Measurements from ENCODE around the gene KCNH4.
"Not testable (repeated sequence)": the region's sequence is repeated elsewhere in the genome, so short reads cannot be mapped to it uniquely, and the experiment has no call there.

Gene KCNH4

DNA sequence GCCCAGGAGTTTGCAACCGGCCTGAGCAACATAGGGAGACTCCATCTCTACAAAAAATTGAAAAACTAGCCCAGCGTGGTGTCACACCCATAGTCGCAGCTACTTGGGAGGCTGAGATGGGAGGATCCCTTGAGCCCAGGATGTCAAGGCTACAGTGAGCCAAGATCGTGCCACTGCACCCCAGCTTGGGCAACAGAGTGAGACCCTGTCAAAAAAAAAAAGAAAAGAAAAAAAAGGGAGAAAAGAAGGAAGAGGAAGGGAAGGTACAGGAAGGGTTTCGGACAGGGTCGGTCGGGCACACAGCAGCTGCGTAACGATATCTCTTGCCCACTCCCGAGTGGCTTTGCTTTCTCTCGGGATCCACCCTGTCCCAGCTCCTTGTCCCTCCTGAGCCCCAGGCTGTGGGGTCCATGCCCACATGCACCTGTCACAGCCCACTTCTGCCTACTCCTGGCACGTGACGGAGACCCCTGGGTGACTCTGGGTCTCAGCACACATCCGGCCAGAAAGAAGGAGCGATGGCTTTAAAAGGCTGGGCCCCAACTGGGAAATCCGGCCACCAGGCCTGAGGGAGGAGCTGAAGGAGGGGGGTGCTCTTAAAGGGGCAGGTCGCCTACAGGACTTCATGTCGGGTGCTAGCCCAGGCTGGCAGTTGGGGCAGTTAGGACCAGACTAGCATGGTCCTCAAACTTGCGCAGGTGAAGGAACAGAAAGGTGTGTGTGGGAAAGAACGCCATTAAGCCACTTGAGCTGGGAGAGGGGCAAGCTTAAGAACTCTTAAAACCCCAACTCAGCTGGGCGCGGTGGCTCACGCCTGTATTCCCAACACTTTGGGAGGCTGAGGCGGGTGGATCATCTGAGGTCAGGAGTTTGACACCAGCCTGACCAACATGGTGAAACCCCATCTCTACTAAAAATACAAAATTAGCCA, 13.3 kb upstream of the KCNH4 start, which contains the start of gene GHDC:
Gene GHDC, minus strand, starts transcription at position 526 of the 931 bp plus-strand sequence. CDS start 913 bp downstream, outside the sequence.
- DNase-seq (ENCODE audit: low read depth) = peak; percentile 61

GRCh38 chr17:42193216-42193968, 12.4 kb upstream of the KCNH4 start:
- no peak for DNase-seq (ENCODE audit: low read depth)

DNA sequence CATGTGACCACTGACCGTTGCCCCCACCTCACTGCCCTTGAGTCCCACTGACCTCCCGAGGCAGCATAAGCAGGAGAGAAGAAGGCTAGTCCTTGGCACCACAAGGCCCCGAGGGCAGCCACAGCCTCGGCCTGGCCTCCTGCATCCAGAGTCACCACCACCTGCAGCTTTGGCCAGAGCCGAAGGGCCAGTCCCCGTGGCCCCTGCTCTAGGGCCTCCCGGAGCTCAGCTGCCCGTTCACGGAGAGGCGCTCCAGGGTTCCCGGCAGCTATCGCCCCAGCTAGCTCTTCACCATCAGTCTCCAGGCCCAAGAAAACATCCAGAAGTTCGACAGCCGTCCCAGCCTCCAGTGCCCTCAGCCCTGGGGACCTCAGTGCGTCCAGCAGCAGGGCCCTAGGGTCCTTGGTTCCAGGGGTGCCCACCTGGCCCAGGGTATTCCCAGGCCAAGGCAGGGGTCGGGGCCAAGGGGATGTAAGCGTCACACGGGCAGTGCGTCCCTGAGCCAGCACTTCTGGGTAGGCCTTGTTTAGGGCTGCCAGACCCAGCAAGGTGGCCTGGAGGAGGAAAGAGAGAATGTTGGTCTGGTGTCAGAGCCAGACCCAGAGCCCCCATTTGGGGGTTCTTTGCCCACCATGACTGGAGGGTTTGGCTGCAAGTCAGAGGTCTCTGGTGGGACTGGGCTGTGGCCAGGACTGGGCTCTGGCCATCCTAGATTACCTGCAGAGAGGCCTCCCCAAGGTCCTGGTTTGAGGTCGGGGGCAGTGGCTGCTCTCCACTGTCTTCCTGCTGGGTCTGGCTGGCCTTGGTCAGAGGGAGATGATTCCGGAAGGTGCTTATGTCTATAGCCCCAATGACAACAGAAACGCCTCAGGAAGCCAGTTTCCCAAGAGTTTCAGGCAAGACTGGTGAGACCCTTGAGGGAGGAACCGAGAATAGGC, 11.5 kb upstream of the KCNH4 start:
- no peak for DNase-seq (ENCODE audit: low read depth)

DNA sequence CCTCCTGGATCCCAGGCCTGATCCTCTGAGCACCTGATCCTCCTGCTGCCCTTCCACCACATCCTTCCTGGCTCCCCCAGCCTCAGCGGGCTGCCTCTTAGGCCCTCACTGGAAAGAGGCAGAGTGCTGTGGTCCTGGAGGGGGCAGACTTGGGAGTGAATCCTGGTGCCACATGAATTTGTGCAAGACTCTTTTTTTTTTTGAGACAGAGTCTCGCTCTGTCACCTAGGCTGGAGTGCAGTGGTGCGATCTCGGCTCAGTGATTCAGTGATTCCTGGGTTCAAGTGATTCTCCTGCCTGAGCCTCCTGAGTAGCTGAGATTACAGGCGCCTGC, 10.3 kb upstream of the KCNH4 start:
- DNase-seq (ENCODE audit: low read depth) = no peak

DNA sequence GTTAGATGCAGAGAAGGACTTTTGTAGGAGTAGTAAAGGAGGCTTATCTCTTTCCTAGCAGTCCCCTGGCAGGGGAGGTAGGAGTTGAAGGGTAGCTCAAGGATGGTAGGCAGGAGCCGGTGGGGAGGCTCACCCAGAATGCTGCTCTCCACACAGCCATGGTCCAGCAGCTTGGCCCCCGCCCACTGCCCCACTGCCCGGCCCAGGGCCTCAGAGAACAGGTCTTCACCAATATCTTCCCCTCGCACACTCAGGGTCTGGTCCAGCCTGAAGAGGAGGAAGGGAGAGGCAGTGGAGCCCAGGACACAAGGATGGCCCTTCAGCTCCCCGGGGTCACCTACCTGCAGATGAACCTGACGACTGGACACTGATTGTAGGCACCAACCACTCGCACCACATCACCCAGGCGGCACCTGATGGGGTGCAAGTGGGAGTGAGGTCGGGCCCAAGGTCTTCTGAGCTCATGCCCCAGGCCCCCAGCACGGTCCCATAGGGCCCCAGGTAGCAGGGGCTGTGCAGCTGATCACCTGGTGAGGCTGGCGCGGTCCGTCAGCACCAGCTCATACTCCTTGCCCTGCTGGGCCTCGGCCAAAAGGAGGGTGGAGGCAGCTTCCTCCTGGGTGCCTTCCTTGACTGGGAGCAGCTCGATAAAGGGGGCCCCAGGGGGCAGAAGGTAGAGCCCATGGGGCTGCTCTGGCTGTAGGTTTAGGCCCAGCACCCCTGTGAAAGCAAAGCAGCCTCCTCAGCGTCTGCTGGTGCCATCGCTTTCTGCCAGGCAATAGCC, 9.7 kb upstream of the KCNH4 start:
- DNase-seq (ENCODE audit: low read depth) = no peak

GRCh38 chr17:42189651-42189965, 8.7 kb upstream of the KCNH4 start:
- DNase-seq (ENCODE audit: low read depth) = no peak

- no peak for DNase-seq (ENCODE audit: low read depth)
Observed at GRCh38 chr17:42188749-42189650, 8.1 kb upstream of the KCNH4 start.

DNA sequence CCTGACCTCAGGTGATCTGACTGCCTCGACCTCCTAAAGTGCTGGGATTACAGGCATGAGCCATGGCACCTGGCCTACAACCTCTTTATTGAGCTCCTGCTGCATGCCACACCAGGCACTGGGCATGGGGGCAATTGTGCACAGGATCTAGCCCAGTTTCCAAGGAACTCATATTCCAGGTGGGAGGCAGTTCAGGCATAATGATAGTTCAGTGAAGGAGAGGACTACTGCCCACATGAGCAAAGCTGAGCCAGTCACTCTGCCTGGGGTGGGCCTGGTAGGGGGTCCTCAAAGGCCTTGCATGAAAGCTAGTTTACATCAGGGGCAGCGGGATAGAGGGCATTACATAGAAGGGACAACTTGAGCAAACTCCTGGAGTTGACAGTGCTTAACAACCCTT, 6.9 kb upstream of the KCNH4 start:
- no peak for DNase-seq (ENCODE audit: low read depth)

- DNase-seq (ENCODE audit: low read depth) = not testable (repeated sequence)
Observed at GRCh38 chr17:42186191-42186590, 5.2 kb upstream of the KCNH4 start.

DNA sequence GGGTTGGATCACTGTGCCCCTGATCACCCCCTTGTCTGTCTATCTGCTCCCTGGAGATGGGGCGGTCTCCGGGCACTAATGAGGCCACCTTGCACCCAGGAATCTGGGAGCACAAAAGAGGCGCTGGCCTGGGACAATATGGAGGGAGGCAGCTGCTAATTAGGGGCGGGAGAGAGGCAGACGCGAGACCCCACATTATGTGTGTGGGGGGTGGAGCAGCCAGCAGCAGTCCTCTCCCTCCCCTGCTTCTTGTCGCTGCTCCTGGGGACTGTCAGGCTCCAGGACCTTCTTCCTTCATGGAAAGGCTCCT, 4.6 kb upstream of the KCNH4 start:
- DNase-seq (ENCODE audit: low read depth) = no peak

GRCh38 chr17:42184713-42185620, 4.0 kb upstream of the KCNH4 start, which contains the start of gene HCRT:
HCRT (minus strand) TSS chr17:42185452; CDS start chr17:42185365, 87 bp downstream.
- DNase-seq (ENCODE audit: low read depth) = no peak

GRCh38 chr17:42183741-42184711, 3.1 kb upstream of the KCNH4 start:
- DNase-seq (ENCODE audit: low read depth) = peak; percentile 74

DNA sequence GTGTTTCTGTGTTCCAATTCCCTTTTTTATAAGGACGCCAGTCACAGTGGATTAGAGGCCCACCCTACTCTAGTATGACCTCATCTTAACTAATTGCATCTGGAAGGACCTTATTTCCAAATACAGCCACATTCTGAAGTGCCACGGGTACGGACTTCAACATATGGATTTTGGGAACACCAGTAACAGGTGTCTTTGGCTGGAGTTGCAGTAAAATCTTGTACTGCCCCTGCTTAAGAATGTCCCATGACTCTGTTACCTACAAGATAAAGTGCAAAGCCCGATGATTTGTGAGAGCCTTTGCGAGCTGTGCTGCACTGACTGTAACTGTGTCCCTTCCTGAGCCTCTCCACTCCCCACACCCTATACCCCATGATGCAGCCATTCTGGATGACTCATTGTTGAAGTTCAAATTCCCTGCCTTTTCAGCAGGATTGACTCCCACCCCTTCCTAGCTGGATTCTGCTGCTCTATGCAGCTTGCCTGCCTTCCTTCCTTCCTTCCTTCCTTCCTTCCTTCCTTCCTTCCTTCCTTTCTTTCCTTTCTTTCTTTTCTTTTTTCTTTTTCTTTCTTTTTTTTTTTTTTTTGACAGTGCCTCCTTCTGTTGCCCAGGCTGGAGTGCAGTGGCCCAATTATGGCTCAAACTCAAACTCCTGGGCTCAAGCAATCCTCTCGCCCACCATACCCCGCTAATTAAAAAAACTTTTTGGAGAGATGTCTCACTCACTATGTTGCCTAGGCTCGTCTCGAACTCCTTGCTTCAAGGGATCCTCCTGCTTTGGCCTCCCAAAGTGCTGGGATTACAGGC, 2.2 kb upstream of the KCNH4 start:
- no peak for DNase-seq (ENCODE audit: low read depth)

- DNase-seq (ENCODE audit: low read depth) = no peak
Observed at GRCh38 chr17:42181851-42182207, 887 bp upstream of the KCNH4 start.

GRCh38 chr17:42180411-42180921, 476 bp downstream of the KCNH4 start:
- DNase-seq (ENCODE audit: low read depth) = no peak

GRCh38 chr17:42179911-42180410, 981 bp downstream of the KCNH4 start:
- DNase-seq (ENCODE audit: low read depth) = no peak

DNA sequence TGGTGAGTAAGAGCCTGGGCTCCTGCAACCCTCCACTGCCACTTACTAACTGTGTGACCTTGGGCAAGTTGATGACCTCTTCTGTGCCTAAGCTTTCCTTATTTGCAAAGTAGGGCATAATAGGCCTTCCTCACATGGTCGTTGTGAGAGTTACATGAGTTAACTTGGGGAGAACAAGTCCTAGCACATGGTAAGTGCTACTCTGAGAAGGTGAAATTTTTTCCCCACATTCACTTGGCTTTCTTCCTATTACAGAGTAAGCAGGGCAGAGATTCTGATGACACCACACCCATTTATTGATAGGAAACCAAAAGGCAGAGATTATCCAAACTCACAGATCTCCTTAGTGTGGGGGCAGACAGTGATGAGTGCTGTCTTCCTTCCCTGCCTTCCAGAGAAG, 1.6 kb downstream of the KCNH4 start:
- no peak for DNase-seq (ENCODE audit: low read depth)
